A673 (cell line): ENCODE data around the gene LRRIQ4. TPM values are rescaled to one million over a fixed set of nuclear protein-coding genes. Genes with fewer than 3 reads are reported as not detected.

Experiments used
- BruUV-seq: library from RNA; stranded (reverse); fragments of 400-500 nt; replicated peaks from 2 replicates; lab custom pipeline; 2021; lab: Mats Ljungman, UMichigan
- CTCF ChIA-PET: fragments of 300-600 bp; sonication (Branson Sonifier 250); formaldehyde crosslinking; loops from one replicate; lab custom pipeline; 2022; ENCODE audit warnings: antibody characterized with exemption; lab: Charles Lee
- POLR2A ChIA-PET: fragments of 300-600 bp; sonication (Branson Sonifier 250); formaldehyde crosslinking; loops from one replicate; lab custom pipeline; 2022; ENCODE audit warnings: antibody characterized with exemption; ENCODE audit not compliant: low non-redundant PET; lab: Charles Lee
- DNase-seq: peaks from one replicate; pipeline ENCODE4 v3.0.0-alpha.2; 2015; ENCODE audit warnings: low spot score
- H3K27ac ChIP-seq: fragments of 200-600 bp; sonication (generic); 2 replicates; pipeline ENCODE4 v1.5.1; 2016; ENCODE audit warnings: mixed run types, low read depth, mild to moderate bottlenecking, mixed read lengths, antibody characterized with exemption, low read length; ENCODE audit not compliant: poor library complexity, severe bottlenecking
- H3K27me3 ChIP-seq: fragments of 200-600 bp; sonication (generic); replicated peaks from 2 replicates; pipeline ENCODE4 v1.6.1; 2017; ENCODE audit warnings: mixed run types, low read depth, mild to moderate bottlenecking, mixed read lengths, antibody characterized with exemption, low read length; ENCODE audit not compliant: insufficient read depth, poor library complexity
- H3K36me3 ChIP-seq: fragments of 200-600 bp; sonication (generic); 2 replicates; pipeline ENCODE4 v1.6.1; 2016; ENCODE audit warnings: mixed run types, mild to moderate bottlenecking, mixed read lengths, antibody characterized with exemption, low read length; ENCODE audit not compliant: insufficient read depth, poor library complexity, severe bottlenecking
- H3K4me1 ChIP-seq: fragments of 200-600 bp; sonication (generic); 2 replicates; pipeline ENCODE4 v1.6.1; 2017; ENCODE audit warnings: mixed run types, mild to moderate bottlenecking, mixed read lengths, antibody characterized with exemption, low read length; ENCODE audit not compliant: insufficient read depth, poor library complexity, severe bottlenecking
- H3K4me3 ChIP-seq: fragments of 200-600 bp; sonication (generic); 2 replicates; pipeline ENCODE4 v1.5.1; 2016; ENCODE audit warnings: low read depth, mixed run types, mild to moderate bottlenecking, mixed read lengths, low read length; ENCODE audit not compliant: poor library complexity, severe bottlenecking
- H3K9me3 ChIP-seq: fragments of 200-600 bp; sonication (generic); 2 replicates; pipeline ENCODE4 v1.6.1; 2016; ENCODE audit warnings: mixed run types, low read depth, mild to moderate bottlenecking, mixed read lengths, antibody characterized with exemption, low read length; ENCODE audit not compliant: poor library complexity, severe bottlenecking
- CTCF ChIP-seq: fragments of 300-800, 200-600 bp; sonication (generic); conservative IDR thresholded peaks from 2 replicates; pipeline ENCODE4 v1.5.1; 2017; ENCODE audit warnings: low read depth, mild to moderate bottlenecking, antibody characterized with exemption, low read length, moderate library complexity, mixed read lengths
- EZH2 ChIP-seq: fragments of 200-600 bp; sonication (generic); IDR thresholded peaks from 2 replicates; pipeline ENCODE4 v1.6.1; 2017; ENCODE audit warnings: borderline replicate concordance, low read depth, mild to moderate bottlenecking, mixed read lengths, antibody characterized with exemption, low read length; ENCODE audit not compliant: poor library complexity, severe bottlenecking
- intact Hi-C: fragments of 100-400 bp; cut with micrococcal nuclease; formaldehyde crosslinking; loops from one replicate; pipeline ENCODE4 v1.10.0; 2022; ENCODE audit not compliant: unreplicated experiment
- total RNA-seq: library from RNA; stranded (reverse); gene quantifications from 2 replicates; pipeline ENCODE4 v1.2.3, GENCODE V29; 2021

LRRIQ4 gene
- total RNA-seq, 1 experiment from 2014 or later, result 0.15 TPM

DNA sequence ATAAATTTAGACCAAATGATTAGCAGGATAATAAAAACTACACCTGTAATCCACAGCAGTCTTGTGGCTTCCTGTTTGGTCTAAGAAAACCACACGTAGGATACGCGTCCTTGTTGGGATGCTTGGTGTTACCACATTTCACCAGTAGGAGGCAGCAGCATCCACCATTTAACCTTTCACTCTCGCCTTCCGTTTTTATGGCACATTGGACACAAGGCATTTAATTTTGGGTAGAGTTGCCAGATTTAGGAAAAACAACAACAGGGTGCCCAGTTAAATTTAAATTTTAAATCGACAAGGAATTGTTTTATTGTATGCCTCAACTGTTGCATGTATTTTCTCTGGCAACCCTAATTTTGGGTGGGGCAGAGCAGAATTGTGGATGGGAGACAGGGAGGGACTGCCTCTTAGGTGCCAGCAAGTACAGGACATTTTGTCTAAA lies 50.8 kb downstream of the LRRIQ4 start:
- no peaks in the 10 kb centered on the region for H3K4me1 ChIP-seq
- no peaks in the 10 kb centered on the region for H3K36me3 ChIP-seq
- CTCF ChIA-PET, result interaction anchor here (0.7 kb wide), 1 partner anchor 181 kb away, joined by 3 read pairs; no protein-coding TSS in a partner anchor
- DNase-seq, result peak; percentile 79
- H3K4me3 ChIP-seq, result no peak overlapping the region
- intact Hi-C loops, result loop anchor here (5.0 to 10.0 kb wide), 2 partner anchors 181 to 549 kb away; no protein-coding TSS in a partner anchor
- H3K9me3 ChIP-seq, result no peaks in the 10 kb centered on the region
- no peaks in the 10 kb centered on the region for H3K27me3 ChIP-seq
- no peak overlapping the region for H3K27ac ChIP-seq
- POLR2A ChIA-PET, result no interaction called here
- no TSS peak for BruUV-seq
- peak; percentile 94 for TF ChIP-seq CTCF
- no peak for TF ChIP-seq EZH2

DNA sequence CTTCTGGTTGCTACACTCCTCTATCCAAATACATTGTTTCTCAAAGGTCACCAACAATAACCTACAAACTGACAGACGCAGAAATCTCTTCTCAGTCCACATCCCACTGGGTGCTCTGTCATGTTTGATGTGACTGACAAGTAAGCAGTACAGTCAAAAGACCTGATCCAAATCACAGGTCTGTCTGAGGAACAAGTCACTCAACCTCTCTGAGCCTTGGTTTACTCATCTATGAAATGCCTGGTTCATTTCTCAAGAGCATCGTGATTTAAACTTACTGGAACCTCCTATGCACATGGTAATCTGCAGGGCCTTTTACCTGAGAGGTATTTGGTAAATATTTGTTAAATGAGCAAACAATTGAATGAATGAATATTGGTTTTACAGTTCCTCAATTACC lies 51.6 kb downstream of the LRRIQ4 start:
- Histone ChIP-seq H3K27ac (no peak overlapping the region), H3K36me3 (no peaks in the 10 kb centered on the region), H3K4me1 (no peaks in the 10 kb centered on the region), H3K9me3 (no peaks in the 10 kb centered on the region), H3K27me3 (no peaks in the 10 kb centered on the region), H3K4me3 (no peak overlapping the region)
- TF ChIP-seq EZH2 (no peak), CTCF (no peak)
- ChIA-PET POLR2A (no interaction called here), CTCF (no interaction called here)
- DNase-seq, result no peak
- intact Hi-C loops, result loop anchor here (5.0 to 10.0 kb wide), 2 partner anchors 181 to 548 kb away; no protein-coding TSS in a partner anchor
- BruUV-seq, result no TSS peak

GRCh38 chr3:169865176-169865767 lies 52.6 kb downstream of the LRRIQ4 start:
- CTCF ChIA-PET, result no interaction called here
- BruUV-seq, result no TSS peak
- no peaks in the 10 kb centered on the region for H3K27me3 ChIP-seq
- no peak for TF ChIP-seq CTCF
- TF ChIP-seq EZH2, result no peak
- POLR2A ChIA-PET, result no interaction called here
- intact Hi-C loops, result loop anchor here (10.0 kb wide), 1 partner anchor 180 kb away; no protein-coding TSS in a partner anchor
- no peaks in the 10 kb centered on the region for H3K36me3 ChIP-seq
- no peaks in the 10 kb centered on the region for H3K9me3 ChIP-seq
- DNase-seq, result no peak
- H3K27ac ChIP-seq, result no peak overlapping the region
- no peak overlapping the region for H3K4me3 ChIP-seq
- H3K4me1 ChIP-seq, result no peaks in the 10 kb centered on the region
